Activated T-cell treated with anti-CD3 and anti-CD28 coated beads for 24 hours (primary cell): ENCODE results near the gene KLF16.
"Not testable (repeated sequence)": the region's sequence is repeated elsewhere in the genome, so short reads cannot be mapped to it uniquely, and the experiment has no call there.

Experiments
- DNase-seq: peaks from one replicate; pipeline ENCODE4 v3.0.0-alpha.2; 2020; ENCODE audit warnings: low read depth

KLF16 gene

DNA sequence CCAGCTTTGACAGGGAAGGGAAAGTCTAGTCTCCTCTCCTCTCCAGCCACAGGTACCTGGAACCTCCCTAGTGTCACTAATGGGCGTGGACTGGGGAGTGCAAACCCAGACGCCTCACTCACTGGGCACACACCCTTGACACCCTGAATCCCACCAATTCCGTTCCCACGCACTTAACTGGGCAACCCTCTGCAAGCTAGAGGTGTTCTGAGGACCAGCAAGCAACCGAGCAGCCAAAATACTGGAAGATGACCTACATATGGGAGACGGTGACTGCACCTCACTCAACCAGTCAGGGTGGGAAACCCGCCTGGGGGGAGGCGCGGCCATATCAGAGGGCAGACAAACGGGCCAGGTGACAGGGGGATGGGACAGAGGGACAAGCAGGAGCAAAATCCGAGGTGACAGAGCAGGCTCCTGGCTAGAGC is 20.9 kb upstream of the KLF16 start:
- no peak for DNase-seq

DNA sequence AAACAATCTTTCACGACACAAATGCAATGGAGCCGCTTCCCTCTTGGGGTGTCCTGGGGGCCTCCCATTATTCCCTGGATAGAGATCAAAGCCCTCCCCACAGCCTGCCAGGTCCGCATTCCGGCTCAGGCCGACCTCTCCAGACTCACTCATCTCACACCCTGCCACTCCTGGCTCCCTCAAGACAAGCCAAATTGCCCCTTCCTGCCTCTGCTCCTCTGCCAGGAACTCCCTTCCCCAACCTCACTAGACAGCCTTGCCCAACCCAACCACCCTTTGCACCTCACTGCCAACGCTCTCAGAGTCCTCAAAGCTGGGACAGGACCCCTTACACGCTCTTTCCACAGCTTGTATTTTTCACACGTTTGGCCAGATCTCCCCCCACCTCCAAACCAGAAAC is 20.4 kb upstream of the KLF16 start:
- DNase-seq, result no peak

DNA sequence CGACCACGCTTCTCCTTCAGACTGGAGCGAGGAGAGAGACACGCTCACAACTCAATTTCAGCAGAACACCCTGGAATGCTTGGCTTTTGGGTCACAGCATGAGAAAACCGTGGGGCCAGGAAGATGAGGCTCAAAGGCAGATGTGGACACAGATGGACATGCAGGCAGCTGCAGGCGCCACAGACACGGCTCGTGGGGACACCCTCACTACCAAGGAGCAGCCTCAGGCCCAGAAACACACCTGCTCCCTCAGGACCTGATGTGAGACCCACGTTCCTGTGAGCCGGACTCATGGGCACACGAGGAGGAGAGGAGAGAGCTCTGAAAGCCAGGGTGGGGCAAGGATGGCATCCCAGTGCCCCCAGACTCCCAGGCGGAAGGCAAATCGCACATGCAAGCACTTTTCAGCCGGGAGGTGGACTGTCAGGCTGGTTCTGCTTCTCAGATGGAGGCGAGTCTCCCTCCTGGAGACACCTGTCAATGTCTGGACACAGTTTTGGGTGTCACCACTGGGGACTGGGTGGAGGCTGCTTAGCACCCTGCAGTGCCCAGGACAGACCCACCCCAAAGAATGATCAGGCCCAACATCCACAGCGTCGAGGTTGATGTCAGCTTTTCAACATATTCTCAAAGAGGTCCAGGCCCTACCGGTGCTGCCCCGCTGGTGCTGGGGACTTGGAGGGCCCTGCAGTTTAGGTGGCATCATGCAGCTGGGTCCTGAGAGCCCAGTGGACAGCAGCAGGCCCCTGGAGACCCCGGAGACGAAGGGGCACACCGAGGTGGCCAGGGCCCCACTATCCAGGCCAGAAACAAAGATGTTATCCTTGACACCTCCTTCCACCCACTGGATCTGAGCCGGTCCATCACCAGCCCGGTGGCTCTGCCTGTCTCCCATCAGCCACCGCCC is 19.7 kb upstream of the KLF16 start:
- no peak for DNase-seq

DNA sequence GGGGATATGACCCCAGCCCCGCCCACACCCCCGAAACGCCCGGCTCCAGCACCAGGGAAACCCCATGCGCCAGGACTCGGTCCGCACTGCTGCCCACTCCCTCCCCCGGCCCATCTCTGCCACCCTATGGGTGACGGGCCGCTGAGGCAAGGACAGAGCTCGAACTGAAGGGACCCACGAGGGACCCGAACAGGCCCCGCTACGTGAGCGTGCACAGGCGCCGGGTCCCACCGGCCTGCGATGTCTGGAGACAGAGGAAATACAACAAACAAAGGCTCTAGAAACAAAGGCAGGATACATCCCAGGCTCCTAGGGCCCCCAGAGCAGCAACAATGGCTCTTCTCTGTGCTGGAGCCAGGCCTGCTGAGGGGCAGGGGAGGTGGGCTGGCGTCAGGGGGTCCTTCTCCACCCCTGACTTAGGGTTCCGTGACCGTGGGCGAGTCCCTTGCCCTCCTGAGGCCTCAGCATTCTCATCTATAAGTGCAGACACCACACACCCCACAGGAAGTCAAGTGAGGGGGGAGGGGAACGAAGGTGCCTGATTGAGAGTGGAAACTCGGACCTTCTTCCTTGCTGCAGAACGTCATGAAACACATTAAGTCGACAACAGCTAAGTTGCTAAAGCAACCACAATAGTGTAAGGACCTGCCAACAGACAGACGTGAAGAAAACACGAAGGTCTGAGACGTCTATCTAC is 18.9 kb upstream of the KLF16 start:
- DNase-seq, result peak; percentile 67

DNA sequence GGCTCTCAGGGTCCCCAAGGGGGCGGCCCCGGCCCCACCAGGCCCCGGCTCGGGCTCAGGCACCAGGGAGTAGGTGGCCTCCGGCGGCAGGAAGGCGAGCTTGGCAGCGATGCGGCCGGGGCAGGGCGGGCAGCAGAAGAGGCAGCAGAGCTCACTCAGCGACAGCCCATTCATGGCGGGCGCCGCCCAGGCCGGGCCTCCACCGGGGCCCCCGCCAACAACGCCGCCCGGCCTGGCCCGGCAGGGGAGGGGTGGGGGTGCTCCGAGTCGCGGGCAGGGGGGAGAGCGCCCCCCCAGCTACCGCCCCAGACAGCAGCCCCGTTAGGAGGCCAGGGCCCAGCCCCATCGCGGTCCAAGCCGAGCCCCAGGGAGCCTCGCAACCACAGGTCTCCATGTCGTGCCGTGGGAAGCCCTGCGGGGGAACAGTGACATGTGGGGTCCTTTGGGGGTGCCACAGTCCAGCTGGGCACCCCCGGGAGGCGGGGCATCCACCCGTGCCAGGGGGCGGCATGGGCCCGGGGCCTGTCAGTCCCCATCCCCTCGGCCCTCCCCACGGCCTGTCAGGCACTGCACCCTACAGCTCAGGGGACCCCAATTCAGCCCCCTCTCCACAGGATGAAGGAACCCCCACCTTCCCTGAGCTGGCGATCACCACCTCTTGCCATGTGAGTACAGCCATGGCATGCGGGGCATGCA is 18.2 kb upstream of the KLF16 start:
- not testable (repeated sequence) for DNase-seq

DNA sequence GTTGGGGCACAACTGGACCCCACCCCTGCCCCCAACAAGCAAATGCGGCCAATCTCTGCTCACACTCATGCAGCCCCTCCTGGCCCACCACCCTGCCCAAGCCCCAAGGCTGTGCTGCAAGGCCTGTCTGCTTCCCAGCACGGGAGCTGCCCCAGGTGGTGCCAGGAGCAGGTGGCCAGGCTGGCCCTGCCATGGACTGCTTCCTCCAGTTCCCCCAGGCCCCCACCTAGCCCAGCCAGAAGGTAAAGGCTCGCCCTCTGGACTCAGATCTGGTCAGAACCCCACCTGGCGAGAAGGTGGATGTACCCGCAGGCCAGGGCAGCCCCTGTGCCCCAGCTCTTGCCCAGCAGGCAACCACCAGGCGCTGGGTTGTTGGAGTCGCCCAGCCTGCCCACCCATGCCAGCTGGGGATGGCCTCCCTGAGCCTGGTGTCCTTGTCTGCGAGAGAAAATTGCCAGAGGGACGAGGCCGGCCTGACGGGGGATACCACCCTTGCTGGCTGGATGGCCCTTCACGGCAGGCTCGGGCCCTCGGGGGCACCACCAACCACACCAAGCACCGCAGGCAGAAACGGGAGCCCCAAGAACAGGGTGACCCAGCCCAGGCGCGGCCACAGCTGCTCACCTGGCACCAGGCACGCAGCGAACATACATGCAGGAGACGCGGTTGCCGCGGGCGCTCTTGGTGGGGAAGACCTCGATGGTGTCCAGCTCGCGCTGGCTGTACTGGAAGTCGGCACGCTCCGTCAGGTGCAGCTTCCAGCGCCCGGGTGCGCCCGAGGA is 17.4 kb upstream of the KLF16 start:
- DNase-seq, result no peak

DNA sequence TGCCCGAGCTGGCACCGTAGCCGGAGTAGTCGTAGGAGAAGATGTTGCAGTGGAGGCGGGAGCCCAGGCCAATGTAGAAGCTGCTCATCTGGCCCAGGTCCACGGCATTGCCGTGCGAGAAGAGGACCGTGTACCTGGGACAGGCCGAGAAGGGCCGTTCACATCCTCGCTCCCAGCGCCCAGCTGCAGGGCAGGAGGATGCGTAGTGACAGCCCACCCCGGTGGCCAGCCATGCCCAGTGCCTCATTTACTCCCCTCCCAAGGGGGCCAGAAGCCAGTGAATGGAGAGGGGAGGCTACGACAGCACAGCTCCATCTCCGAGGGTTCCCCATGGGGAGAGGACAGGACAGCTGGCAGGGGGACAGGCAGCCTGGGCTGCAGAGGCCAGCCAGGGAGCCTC is 16.6 kb upstream of the KLF16 start:
- DNase-seq, result not testable (repeated sequence)

DNA sequence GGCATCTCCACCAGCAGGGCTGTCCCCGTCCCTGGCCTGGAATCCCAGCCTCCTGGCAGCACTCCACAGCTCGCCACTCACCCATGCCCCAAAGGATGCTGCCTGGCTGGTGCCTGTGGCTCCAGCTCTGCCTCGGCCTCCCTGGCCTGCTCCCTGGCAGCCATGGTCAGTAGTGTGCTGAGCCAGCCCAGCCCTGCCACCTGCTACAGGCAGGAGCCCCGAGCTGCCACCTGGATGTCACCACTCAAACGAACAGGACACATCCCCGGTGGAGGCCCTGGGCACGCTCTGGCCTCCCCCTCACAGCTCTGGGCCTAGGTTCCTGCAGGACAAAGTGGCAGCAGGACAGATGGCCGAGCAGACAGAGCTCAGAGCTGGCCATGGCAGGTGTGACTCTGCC is 15.2 kb upstream of the KLF16 start:
- DNase-seq, result not testable (repeated sequence)

DNA sequence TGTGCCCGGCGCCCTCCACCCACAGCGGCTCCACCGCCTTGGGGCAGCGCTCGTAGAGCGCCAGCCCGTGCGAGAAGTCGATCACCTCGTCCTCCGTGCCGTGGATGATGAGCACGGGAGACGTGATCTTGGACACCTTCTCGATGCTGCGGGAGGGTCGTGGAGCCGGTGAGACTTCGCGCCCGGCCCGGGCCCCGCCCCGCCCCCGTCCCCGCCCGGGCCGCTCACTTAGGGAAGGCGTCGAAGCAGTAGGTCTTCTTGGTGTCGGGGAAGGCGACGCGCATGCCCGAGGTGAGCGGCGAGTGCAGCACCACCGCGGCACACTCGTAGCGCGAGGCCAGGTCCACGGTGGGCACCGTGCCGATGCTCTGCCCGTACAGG is 13.9 kb upstream of the KLF16 start:
- DNase-seq, result not testable (repeated sequence)

DNA sequence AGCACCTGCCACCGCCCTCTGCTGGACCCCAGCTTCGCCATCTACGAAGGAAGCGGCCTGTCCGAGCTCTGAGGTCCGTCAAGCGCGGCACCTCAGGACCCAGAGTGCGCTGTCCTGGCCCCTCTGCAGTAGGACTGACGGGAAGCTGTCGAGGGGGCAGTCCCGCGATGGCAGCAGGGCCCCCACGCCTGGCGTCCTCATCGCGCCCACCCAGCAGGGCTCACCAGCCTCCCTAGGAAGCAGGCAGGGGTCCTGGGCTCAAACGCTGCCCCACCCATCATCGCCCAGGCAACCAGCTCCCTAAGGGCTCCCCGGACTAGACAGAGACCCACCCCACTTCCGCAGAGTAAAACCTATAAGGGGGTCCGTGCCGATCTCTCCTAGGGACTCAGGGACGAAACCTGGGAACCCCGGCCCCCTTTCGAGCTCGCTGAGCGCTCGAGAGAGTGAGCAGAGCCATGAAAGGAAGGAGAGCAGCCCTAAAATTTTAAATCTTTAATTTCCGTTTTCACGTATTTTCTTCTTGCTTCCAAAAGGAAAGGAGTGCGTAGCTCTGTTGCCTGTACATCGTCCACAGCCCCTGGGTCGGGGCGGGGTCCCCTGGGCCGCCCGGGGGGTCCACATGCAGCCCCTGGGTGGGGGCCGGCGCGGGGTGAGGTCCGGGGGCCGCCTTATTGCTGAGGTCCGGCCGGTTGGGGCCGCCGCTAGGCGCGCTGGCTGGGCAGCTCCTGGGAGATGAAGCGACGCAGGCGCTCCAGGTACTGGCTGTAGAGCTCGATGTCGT is 13.3 kb upstream of the KLF16 start:
- DNase-seq, result not testable (repeated sequence)

DNA sequence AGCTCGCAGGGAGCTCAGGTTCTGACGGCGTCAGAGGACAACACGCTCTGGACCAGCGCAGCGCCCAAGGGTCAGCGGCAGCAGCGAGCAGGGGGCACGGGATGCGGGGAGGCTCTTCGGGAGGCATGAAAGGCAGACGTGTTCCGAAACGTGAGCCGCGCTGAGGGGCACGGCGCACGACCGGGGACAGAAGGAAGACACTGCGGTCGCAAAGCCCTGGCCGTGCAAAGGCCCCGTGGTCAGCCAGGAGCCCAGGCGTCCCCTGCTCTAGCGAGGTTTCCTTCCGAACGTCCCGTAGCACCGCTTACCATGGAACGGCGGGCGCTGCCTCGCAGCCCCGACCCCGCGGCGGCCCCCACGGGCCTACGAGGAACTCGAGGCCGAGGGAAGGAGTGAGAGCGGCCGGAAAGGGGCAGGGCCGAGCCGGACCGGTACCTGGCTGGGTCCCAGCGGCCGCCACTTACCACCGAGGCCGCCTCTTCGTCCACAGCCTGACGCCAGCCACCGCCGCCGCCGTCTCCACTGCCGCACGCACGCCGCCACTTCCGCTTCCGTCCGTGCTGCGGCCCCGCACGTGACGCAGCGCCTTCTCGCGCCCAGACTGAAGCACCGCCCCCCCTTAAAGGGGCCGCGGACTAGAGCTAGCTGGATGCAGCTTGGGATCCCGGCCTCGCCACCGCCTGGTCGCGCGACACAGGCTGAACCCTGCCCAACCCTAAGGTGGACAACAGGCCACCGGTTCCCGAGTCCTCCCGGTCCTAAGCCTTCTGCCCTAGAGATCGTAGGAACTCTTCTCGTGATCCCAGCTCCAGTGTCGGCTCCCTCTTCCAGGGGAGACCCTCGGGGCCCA is 12.5 kb upstream of the KLF16 start:
- DNase-seq, result peak; percentile 86

DNA sequence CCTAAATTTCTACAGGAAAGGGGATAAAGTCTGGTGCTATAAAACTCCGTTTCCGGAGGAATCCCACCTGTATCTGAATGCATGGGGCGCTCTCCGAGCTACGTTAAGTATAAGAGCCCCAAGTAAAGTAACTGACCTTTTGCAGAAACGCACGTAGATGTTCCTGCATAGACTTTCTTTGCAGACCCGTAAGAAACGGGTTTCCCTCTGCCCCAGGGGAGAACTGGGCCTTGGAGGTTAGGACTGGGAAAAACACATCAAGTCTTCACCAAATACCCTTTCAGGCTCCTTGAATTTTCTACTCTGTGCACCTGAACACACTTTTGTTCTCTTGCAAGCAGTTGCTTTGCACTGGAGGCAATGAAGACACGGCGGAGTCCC is 11.9 kb upstream of the KLF16 start:
- not testable (repeated sequence) for DNase-seq

DNA sequence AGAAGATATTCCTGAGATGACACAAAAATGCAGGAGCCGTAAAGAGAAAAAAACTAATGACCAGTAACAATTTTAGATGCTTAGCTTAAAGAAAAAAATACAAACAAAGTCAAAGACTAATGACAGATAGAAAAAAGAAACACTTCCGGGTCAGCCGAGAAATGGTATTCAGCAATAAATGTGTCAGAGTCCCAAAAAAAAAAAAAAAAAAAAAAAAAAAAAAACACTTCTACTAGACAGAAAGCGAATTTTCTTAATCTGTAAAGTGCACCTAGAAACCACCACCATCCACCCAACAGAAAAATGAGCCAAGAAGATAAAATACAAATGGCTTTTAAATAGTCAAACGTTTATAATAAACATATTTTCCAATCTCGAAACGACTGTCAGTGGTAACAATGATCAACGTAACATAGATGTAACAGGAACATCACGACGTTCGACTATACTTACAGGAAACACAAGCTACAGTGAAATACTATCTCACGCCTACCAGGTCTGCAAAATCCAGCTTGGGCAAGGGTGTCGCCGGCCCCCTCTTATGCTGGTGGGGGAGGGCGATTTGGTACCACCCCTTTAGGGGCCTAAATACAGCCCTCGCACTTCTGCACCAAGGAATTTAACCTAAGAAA is 11.3 kb upstream of the KLF16 start:
- no peak for DNase-seq

DNA sequence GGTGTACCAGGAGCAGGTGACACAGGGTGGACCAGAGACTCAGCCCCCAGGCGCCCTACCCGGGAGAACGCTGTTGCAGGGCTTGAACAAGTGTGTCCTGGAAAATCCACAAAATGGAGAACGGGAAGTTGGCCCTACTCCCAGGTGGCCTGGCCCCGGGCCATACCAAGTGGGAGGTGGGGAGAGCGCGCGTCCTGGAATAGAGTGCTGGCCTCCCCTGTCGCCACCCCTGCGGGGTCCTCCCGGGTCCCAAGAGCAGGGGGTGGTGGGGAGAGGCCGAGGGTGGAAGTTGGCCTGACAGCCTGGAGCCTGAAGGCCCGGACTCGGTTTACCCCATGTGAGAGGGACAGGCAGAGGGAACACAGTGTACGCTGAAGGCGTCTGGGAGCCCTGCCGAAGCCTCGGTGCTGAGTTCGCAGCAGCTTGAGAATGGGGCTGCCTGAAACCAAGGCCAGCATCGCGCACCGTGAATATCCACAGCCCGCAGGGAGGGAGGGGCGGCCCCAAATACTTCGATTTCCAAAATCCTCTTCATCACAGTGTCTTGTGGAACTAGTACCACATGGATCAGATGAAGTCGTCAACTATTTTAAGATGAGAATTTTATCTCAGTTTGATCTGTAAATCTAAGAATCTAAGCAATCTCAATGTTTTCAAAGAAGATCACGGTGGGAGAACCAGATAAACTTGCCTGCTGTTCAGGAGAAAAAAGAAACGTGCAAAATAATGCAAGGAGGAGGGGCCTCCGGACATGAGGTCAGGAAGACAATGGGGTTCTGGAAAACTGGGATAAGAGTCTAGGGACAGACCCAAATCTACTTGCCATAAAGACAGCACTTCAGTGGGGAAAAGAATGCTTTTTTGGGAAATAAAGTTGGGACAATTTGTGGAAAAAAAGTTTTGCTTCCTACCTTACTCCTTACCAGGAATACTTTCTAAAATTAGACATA is 10.4 kb upstream of the KLF16 start:
- DNase-seq, result no peak

DNA sequence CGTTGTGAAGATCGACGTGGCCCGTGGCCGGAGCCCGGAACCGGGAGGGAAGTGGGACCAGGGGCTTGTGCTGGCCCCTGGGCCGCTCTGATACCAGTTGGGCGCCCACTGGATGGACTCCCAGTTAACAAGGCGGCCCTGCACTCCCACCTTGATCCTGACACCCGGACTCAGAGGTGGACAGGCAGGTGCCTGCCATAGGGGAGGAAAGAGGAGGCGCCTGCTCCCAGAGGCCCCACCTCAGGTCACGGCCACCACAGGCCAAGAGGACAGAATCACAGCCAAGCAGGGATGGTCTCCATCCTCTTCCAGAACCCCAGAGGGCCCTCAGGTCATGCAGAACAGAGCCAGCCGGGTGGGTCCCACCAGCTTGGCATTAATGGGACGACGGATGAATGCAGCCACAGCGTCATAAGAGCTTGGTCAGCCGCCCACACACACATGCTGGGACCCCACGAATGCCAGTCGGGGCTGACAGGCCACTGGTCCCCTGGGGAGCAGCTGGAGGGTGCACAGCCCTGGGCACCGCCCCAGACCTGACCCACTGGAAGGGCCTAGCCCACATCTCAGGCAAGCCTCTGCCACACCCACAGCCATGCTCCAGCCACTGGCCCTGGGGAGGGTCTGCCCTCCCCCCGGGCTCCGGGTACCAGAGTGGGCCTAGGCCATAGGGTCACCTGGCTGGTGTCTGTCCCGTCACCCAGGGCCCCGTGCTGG is 9.6 kb upstream of the KLF16 start:
- no peak for DNase-seq

DNA sequence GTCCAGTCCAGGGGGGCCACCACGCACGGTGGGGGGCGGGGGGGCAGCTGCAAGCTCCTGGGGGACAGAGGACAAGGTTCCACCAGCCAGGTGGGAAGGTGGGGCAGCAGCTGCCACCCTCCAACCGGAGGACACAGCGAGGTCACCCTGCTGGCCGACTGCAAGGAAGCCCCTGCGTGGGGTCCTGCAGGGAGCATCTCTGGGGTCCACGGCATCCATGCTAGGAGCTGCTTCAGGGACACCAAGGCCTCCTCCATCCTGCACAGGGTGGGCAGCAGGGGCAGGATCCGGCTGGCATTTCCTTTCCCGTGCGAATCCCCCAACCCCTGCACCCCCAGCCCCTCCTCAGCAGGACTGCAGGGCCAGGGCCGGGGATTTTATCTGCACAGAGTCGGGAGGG is 8.3 kb upstream of the KLF16 start:
- DNase-seq, result no peak

DNA sequence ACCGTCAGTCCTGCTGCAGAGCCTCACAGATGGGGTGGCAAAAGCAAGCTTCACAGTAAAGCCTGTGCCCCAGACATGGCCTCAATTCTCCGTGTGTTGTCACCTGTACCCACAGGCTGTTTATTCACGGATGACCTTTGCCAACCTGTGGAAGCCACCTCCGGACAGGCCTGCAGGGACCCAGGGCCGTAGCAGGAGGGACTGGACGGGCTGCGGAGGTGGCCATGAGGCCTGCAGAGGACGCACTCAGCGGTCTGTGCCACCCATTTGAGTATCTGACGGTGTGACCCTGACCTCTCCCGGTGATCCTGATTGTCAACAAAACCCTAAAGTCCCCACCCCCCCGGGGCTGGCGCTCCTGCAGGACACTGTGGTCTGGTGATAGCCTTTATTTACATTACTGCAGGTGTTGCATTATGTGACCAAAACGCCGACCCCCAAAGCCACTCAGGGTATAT is 7.8 kb upstream of the KLF16 start:
- DNase-seq, result no peak

DNA sequence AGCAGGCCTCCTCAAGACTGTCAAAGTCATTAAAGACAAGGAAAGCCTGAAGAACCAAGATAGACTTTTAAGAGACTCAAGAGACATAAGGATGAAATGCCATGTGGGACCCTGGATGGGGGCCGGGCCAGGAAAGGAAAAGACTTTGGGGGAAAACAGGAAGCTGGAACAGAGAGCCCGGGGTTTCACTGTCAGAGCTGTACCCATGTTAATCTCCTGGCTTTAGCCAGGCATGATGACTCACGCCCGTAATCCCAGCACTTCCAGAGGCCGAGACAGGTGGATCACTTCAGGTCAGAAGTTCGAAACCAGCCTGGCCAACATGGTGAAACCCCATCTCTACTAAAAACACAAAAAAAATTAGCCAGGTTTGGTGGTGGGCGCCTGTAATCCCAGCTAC is 5.6 kb upstream of the KLF16 start:
- no peak for DNase-seq
